Measurements from ENCODE around the gene NINJ2.

DNA sequence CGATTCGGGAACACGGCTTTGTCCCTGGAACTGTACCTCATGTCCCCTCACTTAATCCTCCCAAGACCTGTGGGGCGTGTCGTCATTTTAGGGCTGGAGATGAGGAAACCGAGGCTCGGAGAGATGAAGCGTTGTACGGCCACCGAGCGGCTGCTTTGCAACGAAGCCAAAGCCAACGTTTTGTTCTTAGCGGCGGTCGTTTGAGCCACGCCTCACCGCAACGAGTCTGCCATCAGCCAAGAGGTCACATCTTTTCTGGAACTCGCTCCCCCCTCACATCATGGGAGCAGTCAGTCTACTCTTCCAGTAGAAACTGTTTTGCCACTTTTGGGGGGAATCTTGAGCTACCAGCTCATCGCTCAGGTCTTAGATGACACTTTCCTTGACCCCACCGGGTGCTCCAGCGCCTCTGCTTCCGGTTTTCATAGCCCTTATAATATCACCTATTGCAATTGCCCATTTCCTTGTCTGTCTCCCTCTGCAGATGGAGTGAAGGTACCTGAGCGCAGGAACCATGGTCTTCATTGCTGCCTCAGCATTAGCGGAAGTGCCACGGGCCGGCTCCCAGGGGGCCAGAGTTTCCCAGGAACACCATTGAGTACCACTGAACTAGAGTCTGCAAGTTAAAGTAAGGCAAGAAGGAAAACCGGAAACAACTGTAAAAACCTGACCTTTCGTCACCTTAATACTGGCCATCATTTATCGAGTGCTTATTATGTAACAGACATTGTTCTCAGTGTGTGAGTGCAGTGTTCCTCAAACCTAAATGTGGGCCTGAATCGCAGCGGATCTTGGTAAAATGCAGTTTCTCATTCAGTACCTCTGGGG lies 19.6 kb downstream of the NINJ2 start:
- TF ChIP-seq TEAD4 (IDR thresholded peaks at IDR 0.05; ENCODE audit: borderline replicate concordance, insufficient read depth) (no peak), EP300 (IDR thresholded peaks at IDR 0.05; ENCODE audit: borderline replicate concordance in 1 of 2, low read depth in 1 of 2, low read length in 1 of 2) (no peak), SMC3 (IDR thresholded peaks at IDR 0.05; ENCODE audit: low read depth, low read length) (no peak), CHD2 (IDR thresholded peaks at IDR 0.05; ENCODE audit: low read length, partially characterized antibody) (no peak), POLR2AphosphoS5 (IDR thresholded peaks at IDR 0.05; ENCODE audit: low read depth, low read length) (no peak), REST (IDR thresholded peaks at IDR 0.05; ENCODE audit: low read depth, low read length) (no peak), NFIC (IDR thresholded peaks at IDR 0.05; ENCODE audit: borderline replicate concordance) (no peak), TAF1 (IDR thresholded peaks at IDR 0.05; ENCODE audit: borderline replicate concordance, low read depth, low read length) (no peak), FOXM1 (IDR thresholded peaks at IDR 0.05; ENCODE audit: low read depth) (no peak)
- TF ChIP-seq, protein P1, sequence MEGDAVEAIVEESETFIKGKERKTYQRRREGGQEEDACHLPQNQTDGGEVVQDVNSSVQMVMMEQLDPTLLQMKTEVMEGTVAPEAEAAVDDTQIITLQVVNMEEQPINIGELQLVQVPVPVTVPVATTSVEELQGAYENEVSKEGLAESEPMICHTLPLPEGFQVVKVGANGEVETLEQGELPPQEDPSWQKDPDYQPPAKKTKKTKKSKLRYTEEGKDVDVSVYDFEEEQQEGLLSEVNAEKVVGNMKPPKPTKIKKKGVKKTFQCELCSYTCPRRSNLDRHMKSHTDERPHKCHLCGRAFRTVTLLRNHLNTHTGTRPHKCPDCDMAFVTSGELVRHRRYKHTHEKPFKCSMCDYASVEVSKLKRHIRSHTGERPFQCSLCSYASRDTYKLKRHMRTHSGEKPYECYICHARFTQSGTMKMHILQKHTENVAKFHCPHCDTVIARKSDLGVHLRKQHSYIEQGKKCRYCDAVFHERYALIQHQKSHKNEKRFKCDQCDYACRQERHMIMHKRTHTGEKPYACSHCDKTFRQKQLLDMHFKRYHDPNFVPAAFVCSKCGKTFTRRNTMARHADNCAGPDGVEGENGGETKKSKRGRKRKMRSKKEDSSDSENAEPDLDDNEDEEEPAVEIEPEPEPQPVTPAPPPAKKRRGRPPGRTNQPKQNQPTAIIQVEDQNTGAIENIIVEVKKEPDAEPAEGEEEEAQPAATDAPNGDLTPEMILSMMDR (IDR thresholded peaks at IDR 0.05), result no peak
